GM18517 (cell line): ENCODE results near the gene CHRNA7.
A peak's percentile ranks its signal among the peaks of the same experiment; 100 is the strongest.
"Not testable (repeated sequence)": the region's sequence is repeated elsewhere in the genome, so short reads cannot be mapped to it uniquely, and the experiment has no call there.

Source experiments
- ATAC-seq: cut with Tn5 transposase; IDR thresholded peaks from one replicate; pipeline ENCODE4 v1.9.1; 2021; ENCODE audit warnings: mild to moderate bottlenecking, moderate library complexity; ENCODE audit not compliant: unreplicated experiment

Gene CHRNA7

DNA sequence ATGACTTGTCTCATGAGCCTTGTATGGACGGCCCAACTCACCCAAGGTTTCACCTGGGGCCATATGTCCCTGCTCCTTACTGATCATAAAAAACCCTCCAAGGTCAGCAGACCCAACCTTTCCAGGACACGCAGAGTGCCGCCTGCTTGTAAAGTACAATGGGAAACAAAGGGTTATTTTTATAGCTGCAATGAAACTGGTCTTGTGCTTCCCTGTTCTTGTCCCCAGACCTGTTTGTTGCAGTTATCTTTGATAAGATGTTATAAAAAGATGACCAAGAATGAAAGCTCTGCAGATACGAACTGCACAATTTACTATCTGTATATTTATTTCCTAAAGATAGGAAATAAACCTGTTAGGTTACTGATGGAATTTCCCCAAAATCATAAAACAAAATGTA lies 136.0 kb downstream of the CHRNA7 start:
- ATAC-seq: not testable (repeated sequence)

DNA sequence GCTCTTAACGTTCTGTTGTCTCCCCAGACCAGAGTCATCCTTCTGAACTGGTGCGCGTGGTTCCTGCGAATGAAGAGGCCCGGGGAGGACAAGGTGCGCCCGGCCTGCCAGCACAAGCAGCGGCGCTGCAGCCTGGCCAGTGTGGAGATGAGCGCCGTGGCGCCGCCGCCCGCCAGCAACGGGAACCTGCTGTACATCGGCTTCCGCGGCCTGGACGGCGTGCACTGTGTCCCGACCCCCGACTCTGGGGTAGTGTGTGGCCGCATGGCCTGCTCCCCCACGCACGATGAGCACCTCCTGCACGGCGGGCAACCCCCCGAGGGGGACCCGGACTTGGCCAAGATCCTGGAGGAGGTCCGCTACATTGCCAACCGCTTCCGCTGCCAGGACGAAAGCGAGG lies 137.6 kb downstream of the CHRNA7 start:
- ATAC-seq: not testable (repeated sequence)

DNA sequence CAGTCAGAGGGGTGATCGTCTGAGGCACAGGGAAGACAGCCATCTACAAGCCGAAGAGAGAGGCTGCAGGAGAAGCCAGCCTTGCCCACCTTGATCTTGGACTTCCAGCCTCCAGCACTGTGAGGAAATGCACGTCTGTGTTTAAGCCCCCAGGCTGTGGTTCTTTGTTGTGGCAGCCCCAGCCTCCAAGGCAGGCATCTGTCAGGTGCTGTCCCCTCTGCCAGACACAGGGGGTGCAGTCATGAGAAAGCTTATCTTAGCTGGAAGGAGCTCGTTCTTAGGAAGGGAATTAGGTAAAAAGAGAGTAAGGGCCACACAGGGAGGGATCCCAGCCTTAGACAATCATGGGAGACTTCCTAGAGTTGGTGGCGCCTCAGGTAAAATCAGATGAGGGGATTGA lies 150.3 kb downstream of the CHRNA7 start:
- not testable (repeated sequence) for ATAC-seq

DNA sequence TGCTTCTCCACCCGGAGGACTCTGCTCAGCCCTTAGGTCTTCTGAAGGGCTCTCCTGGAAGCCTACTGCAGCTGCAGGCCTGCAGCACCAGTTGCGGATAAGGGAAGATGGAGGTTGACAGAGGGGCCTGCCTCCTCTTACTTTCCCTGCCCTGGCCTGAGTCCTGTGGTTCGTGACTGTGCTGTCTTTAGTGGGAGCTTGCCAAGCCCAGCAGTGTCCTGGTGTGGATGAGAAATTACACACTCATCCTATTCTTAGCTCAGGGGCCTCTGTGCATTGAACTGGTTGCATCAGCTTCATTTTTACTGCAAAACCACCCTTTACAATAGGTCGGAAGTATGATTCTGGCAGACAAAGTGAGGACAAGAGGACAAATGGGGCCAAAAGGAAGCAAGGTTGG lies 163.5 kb downstream of the CHRNA7 start:
- ATAC-seq: not testable (repeated sequence)

DNA sequence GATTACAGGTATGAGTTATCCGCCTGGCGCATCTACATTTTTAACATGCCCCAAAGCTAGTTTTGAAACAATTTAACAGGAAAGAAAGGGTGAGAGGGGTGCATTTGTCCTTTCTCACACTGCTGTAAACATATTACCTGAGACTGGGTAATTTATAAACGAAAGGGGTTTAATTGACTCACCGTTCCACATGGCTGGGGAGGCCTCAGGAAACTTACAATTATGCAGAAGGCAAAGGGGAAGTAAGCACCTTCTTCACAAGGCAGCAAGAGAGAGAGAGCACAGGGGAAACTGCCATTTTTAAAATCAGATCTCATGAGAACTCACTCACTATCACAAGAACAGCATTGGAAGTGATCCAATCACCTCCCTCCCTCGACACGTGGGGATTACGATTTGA lies 165.9 kb downstream of the CHRNA7 start:
- ATAC-seq: peak; percentile 51

DNA sequence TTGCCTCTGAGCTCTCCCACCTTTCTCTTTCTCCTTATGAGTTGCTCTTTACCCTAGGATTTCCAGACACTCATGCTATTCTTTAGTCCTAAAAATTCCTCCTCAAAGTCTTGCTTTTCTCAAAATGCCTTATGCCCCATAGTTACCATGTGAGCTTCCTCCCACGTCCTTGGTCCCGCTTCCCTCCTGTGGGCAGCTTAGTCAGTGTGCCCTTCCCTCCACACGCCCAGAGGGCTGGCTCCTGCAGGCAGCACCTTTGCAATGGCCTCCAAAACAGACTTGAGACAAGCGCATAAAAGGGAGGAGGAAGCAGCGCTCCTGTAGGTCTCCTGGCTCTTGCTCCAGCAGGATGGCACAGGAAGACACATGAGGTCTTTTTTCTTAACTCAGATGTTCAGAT lies 168.6 kb downstream of the CHRNA7 start:
- ATAC-seq: not testable (repeated sequence)

DNA sequence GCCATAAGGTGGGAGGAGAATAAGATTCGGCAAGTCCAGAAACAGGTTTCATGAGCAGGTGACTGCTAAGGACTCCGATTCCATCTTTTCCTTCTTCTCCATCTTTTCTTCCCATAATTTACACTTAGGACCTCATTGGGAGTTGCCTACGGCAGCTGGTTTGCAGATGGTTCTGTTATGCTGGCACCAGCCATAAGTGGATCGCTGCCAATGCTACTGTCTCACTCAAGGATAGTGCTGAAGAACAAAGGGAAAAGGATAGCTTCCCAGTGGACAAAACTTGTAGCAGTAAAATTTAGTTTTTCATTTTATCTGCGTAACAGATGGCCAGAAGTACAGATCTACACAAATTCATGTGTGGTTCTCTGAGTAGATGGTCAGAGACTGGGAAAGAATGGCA lies 178.8 kb downstream of the CHRNA7 start:
- not testable (repeated sequence) for ATAC-seq

DNA sequence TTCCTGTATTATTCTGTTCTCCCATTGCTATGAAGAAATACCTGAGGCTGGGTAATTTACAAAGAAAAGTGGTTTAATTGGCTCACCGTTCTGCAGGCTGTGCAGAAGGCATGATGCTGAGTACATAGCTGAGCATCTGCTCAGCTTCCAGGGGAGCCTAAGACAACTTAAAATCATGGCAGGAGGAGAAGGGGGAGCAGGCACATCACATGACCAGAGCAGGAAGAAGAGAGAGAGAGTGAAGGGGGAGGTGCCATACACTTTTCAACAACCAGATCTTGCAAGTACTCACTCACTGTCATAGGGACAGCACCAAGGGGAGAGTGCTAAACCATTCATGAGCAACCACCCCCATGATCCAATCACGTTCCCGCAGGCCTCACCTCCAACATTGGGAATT lies 188.4 kb downstream of the CHRNA7 start:
- no peak for ATAC-seq
